Suprapubic skin (tissue), 4 donors: ENCODE results near the gene PNLDC1. TPM values are rescaled to one million over a fixed set of nuclear protein-coding genes. Genes with fewer than 3 reads are reported as not detected.
"Not testable (repeated sequence)": the region's sequence is repeated elsewhere in the genome, so short reads cannot be mapped to it uniquely, and the experiment has no call there.

Experiments used
- DNase-seq, 2 donors: peaks; one replicate each; pipeline ENCODE4 v3.0.0-alpha.2; 2019; ENCODE audit warnings: low spot score in 2 of 2
- H3K27ac ChIP-seq: fragments of 200-600 bp; sonication (generic); one replicate; pipeline ENCODE4 v1.5.1; 2019
- H3K27me3 ChIP-seq: fragments of 200-600 bp; sonication (generic); one replicate; pipeline ENCODE4 v1.5.1; 2019
- H3K36me3 ChIP-seq: fragments of 200-600 bp; sonication (generic); one replicate; pipeline ENCODE4 v1.5.1; 2019
- H3K4me1 ChIP-seq: fragments of 200-600 bp; sonication (generic); one replicate; pipeline ENCODE4 v1.5.1; 2019
- H3K4me3 ChIP-seq: fragments of 200-600 bp; sonication (generic); one replicate; pipeline ENCODE4 v1.5.1; 2019; ENCODE audit warnings: mild to moderate bottlenecking
- H3K9me3 ChIP-seq: fragments of 200-600 bp; sonication (generic); one replicate; pipeline ENCODE4 v1.5.1; 2019
- CTCF ChIP-seq, 2 donors: fragments of 200-600 bp in 1 of 2; fragments of 450-650 bp in 1 of 2; sonication (generic) in 1 of 2; IDR thresholded peaks; one replicate each; pipeline ENCODE4 v1.5.1; 2016 to 2019; ENCODE audit warnings: antibody characterized with exemption in 2 of 2, mild to moderate bottlenecking in 1 of 2, moderate library complexity in 1 of 2
- EP300 ChIP-seq: sonication (generic); formaldehyde crosslinking; IDR thresholded peaks from one replicate; pipeline ENCODE4 v1.6.1; 2017; ENCODE audit warnings: antibody characterized with exemption
- POLR2A ChIP-seq, 2 donors: fragments of 450-650 bp; IDR thresholded peaks; one replicate each; pipeline ENCODE4 v1.6.1; 2017; ENCODE audit warnings: antibody characterized with exemption in 2 of 2, mild to moderate bottlenecking in 2 of 2, moderate library complexity in 2 of 2
- POLR2AphosphoS5 ChIP-seq, 3 donors: sonication (generic); formaldehyde crosslinking; IDR thresholded peaks; one replicate each; pipeline ENCODE4 v1.6.1; 2017; ENCODE audit warnings: antibody characterized with exemption in 3 of 3
- WGBS: methylation state at CpG from one replicate; pipeline ENCODE4 v1.1.5; 2018; 5-methylcytosine and 5-hydroxymethylcytosine counted together
- total RNA-seq, 4 donors: library from RNA; depleted of rRNA; stranded (reverse); fragments of >200 nt; gene quantifications; one replicate each; pipeline ENCODE4 v1.1.0, GENCODE V29; 2016

PNLDC1 gene
- total RNA-seq, 4 donors from 2014 or later, result 1.1 to 4.4 (median 2.9) TPM

- Histone ChIP-seq H3K4me3 (no peak overlapping the region), H3K27me3 (no peaks in the 10 kb centered on the region), H3K9me3 (no peaks in the 10 kb centered on the region), H3K36me3 (no peaks in the 10 kb centered on the region), H3K27ac (no peak overlapping the region), H3K4me1 (no peaks in the 10 kb centered on the region)
- TF ChIP-seq POLR2AphosphoS5 (IDR thresholded peaks at IDR 0.05), result no peak
- no peak for TF ChIP-seq CTCF (IDR thresholded peaks at IDR 0.05)
- TF ChIP-seq POLR2A (IDR thresholded peaks at IDR 0.05), result no peak
- TF ChIP-seq EP300, result no peak
- peak in 1 of 2 donors; percentile 55 for DNase-seq
- WGBS, result 92% methylated on average over 1 of the region's 1 CpG
Observed at GRCh38 chr6:159858259-159858658, 58.2 kb downstream of the PNLDC1 start.

DNA sequence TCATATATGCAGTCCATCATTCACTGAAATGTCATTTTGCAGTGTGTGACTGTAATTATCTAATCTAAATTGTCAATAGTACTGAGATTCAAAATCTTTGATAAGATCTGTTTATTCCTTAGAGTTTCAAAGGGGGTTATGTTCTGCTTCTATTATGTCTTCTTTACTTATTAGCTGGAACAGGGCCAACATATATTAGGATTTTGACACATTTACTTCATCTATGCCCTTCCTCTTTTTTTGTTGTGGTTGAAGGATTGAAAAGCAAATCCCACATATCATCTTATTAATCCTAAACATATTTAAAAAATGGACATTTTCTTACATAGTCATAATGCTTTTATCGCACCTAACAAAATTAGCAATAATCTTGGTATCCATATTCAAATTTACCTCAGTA, 60.4 kb downstream of the PNLDC1 start:
- Histone ChIP-seq H3K4me1 (no peaks in the 10 kb centered on the region), H3K27me3 (no peaks in the 10 kb centered on the region), H3K36me3 (no peaks in the 10 kb centered on the region), H3K27ac (no peak overlapping the region), H3K9me3 (no peaks in the 10 kb centered on the region), H3K4me3 (no peak overlapping the region)
- DNase-seq, result no peak
- 94% methylated on average over 1 of the region's 1 CpG for WGBS
- TF ChIP-seq POLR2A (IDR thresholded peaks at IDR 0.05) (no peak), CTCF (IDR thresholded peaks at IDR 0.05) (no peak), POLR2AphosphoS5 (IDR thresholded peaks at IDR 0.05) (no peak), EP300 (no peak)

DNA sequence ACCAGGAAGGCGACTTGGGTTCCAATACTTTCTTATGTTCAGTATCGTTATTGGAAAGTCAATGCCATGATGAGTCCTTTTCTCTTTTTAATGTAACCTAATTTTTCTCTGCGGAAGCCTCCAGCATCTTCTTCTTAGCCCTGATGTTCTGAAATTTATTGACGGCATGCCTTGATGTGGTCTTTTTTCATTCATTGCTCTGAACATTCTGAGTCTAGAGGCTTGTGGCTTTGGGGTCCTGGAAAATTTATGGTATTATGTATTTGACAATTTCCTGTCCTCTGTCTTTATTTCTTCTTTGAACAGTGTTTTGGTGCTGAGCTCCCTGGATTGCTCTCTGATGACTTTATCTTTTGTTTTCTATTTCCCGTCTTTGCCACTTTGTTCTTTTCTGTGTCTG, 62.0 kb downstream of the PNLDC1 start:
- TF ChIP-seq EP300, result no peak
- TF ChIP-seq CTCF (IDR thresholded peaks at IDR 0.05), result no peak
- TF ChIP-seq POLR2AphosphoS5 (IDR thresholded peaks at IDR 0.05), result no peak
- no peak for TF ChIP-seq POLR2A (IDR thresholded peaks at IDR 0.05)
- H3K9me3 ChIP-seq, result no peaks in the 10 kb centered on the region
- 86% methylated on average over 5 of the region's 5 CpGs for WGBS
- H3K27me3 ChIP-seq, result no peaks in the 10 kb centered on the region
- no peak for DNase-seq
- H3K4me3 ChIP-seq, result no peak overlapping the region
- H3K4me1 ChIP-seq, result no peaks in the 10 kb centered on the region
- no peak overlapping the region for H3K27ac ChIP-seq
- no peaks in the 10 kb centered on the region for H3K36me3 ChIP-seq

DNA sequence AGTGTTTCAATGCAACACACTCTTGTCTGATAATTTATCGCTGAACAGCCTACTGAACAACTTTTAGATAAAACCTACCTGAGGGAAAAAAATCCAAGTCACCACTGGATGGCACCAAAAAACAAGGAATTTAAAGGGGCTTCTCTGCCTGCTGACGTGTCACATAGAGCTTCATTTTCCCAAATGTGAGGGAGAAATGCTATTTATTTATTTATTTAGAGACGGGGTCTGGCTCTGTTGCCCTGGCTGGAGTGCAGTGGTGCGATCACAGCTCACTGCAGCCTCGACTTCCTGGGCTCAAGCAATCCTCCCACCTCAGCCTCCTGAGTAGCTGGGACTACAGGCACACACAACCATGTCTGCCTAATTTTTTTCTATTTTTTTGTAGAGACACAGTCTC, 63.3 kb downstream of the PNLDC1 start:
- H3K9me3 ChIP-seq, H3K27me3 ChIP-seq, H3K4me3 ChIP-seq, H3K27ac ChIP-seq, H3K36me3 ChIP-seq, H3K4me1 ChIP-seq: not testable (repeated sequence)
- TF ChIP-seq CTCF (IDR thresholded peaks at IDR 0.05), result peak in 1 of 2 donors; percentile 18
- peak in 1 of 2 donors; percentile 16 for DNase-seq
- 30% methylated on average over 5 of the region's 5 CpGs for WGBS

- H3K27ac ChIP-seq, result no peak overlapping the region
- WGBS, result 92% methylated on average over 12 of the region's 12 CpGs
- no peak for TF ChIP-seq EP300
- no peak for TF ChIP-seq CTCF (IDR thresholded peaks at IDR 0.05)
- no peak for TF ChIP-seq POLR2A (IDR thresholded peaks at IDR 0.05)
- no peak for TF ChIP-seq POLR2AphosphoS5 (IDR thresholded peaks at IDR 0.05)
- H3K9me3 ChIP-seq, result peaks cover 3% of the 10 kb centered on the region
- peak in 1 of 2 donors; percentile 41 for DNase-seq
- no peaks in the 10 kb centered on the region for H3K36me3 ChIP-seq
- H3K4me3 ChIP-seq, result no peak overlapping the region
- H3K27me3 ChIP-seq, result no peaks in the 10 kb centered on the region
- H3K4me1 ChIP-seq, result no peaks in the 10 kb centered on the region
Observed at GRCh38 chr6:159865226-159865920, 65.3 kb downstream of the PNLDC1 start.
